Mesodermal cell (in vitro differentiated cells): ENCODE data around the gene IST1.

Source experiments
- H3K27ac ChIP-seq: 2 replicates; pipeline ENCODE4 v1.7.0; 2013; ENCODE audit warnings: mild to moderate bottlenecking, low read depth, low read length, moderate library complexity; ENCODE audit not compliant: severe bottlenecking
- H3K36me3 ChIP-seq: 2 replicates; pipeline ENCODE4 v1.7.1; 2013; ENCODE audit warnings: mild to moderate bottlenecking, low read length, moderate library complexity; ENCODE audit not compliant: control insufficient read depth, insufficient read depth
- H3K4me1 ChIP-seq: one replicate; pipeline ENCODE4 v1.7.1; 2013; ENCODE audit warnings: mild to moderate bottlenecking, low read length; ENCODE audit not compliant: insufficient read depth, control insufficient read depth, poor library complexity, severe bottlenecking
- H3K4me3 ChIP-seq: 2 replicates; pipeline ENCODE4 v1.7.0; 2013; ENCODE audit warnings: low read length, control low read depth, mild to moderate bottlenecking; ENCODE audit not compliant: insufficient read depth, poor library complexity, severe bottlenecking; ENCODE audit errors: extremely low read depth
- H3K9me3 ChIP-seq: 2 replicates; pipeline ENCODE4 v1.7.1; 2013; ENCODE audit warnings: mild to moderate bottlenecking, low read length, moderate library complexity; ENCODE audit not compliant: control insufficient read depth
- WGBS, 2 experiments: methylation state at CpG; one replicate each; pipeline ENCODE4 v1.1.5; 2013; ENCODE audit warnings: missing lambda C conversion rate in 2 of 2; ENCODE audit not compliant: insufficient coverage in 2 of 2; 5-methylcytosine and 5-hydroxymethylcytosine counted together

IST1 gene

GRCh38 chr16:71916397-71916920 is 21.1 kb downstream of the IST1 start:
- Histone ChIP-seq H3K4me1 (no peaks in the 10 kb centered on the region), H3K9me3 (peaks cover 13% of the 10 kb centered on the region), H3K27ac (no peak overlapping the region), H3K36me3 (peaks cover 91% of the 10 kb centered on the region), H3K4me3 (no peak overlapping the region)
- 91 to 98% methylated on average over 4 to 6 of the region's 11 CpGs for WGBS, 2 experiments

DNA sequence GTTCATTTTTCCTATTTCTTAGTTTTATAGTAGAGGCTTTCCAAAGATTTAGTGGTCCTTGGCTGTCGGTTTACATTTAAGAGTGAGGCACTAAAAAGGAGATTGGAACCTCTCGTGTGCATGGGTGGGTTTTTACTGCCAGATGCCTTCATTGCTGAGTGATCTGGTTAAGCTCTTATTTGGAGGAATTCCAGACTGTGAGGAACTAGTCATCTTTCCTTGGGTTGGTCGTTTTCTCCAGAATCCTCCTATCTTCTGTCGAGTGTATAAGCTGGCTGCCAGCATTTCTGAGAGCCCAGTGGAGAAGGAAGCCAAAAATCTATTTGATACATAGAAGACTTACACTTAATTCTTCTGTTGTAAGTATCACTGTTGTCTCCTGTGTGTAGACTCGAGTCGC is 22.6 kb downstream of the IST1 start:
- no peaks in the 10 kb centered on the region for H3K4me1 ChIP-seq
- peaks cover 94% of the 10 kb centered on the region for H3K36me3 ChIP-seq
- peaks cover 13% of the 10 kb centered on the region for H3K9me3 ChIP-seq
- WGBS, 2 experiments: 94 to 100% methylated on average over 2 of the region's 6 CpGs
- H3K27ac ChIP-seq: peak overlapping the region; percentile 84
- no peak overlapping the region for H3K4me3 ChIP-seq

GRCh38 chr16:71919035-71919434 is 23.7 kb downstream of the IST1 start:
- H3K27ac ChIP-seq: no peak overlapping the region
- H3K4me1 ChIP-seq: peaks cover 3% of the 10 kb centered on the region
- H3K36me3 ChIP-seq: peaks cover 98% of the 10 kb centered on the region
- 84 to 92% methylated on average over 3 of the region's 3 CpGs for WGBS, 2 experiments
- H3K9me3 ChIP-seq: peaks cover 13% of the 10 kb centered on the region
- no peak overlapping the region for H3K4me3 ChIP-seq

GRCh38 chr16:71920658-71921057 is 25.3 kb downstream of the IST1 start:
- H3K9me3 ChIP-seq: peaks cover 13% of the 10 kb centered on the region
- WGBS, 2 experiments: 92 to 100% methylated on average over 1 of the region's 2 CpGs
- H3K27ac ChIP-seq: no peak overlapping the region
- H3K36me3 ChIP-seq: peaks cover 100% of the 10 kb centered on the region
- H3K4me1 ChIP-seq: peaks cover 7% of the 10 kb centered on the region
- H3K4me3 ChIP-seq: no peak overlapping the region

- peaks cover 7% of the 10 kb centered on the region for H3K9me3 ChIP-seq
- peaks cover 31% of the 10 kb centered on the region for H3K4me1 ChIP-seq
- 96 to 98% methylated on average over 7 to 8 of the region's 10 CpGs for WGBS, 2 experiments
- no peak overlapping the region for H3K4me3 ChIP-seq
- peaks cover 92% of the 10 kb centered on the region for H3K36me3 ChIP-seq
- no peak overlapping the region for H3K27ac ChIP-seq
Observed at GRCh38 chr16:71923941-71924690, 28.8 kb downstream of the IST1 start.

- peaks cover 86% of the 10 kb centered on the region for H3K36me3 ChIP-seq
- no CpG with 5 or more reads among the region's 2 CpGs for WGBS, 2 experiments
- no peak overlapping the region for H3K4me3 ChIP-seq
Observed at GRCh38 chr16:71924710-71925109, 29.4 kb downstream of the IST1 start.

DNA sequence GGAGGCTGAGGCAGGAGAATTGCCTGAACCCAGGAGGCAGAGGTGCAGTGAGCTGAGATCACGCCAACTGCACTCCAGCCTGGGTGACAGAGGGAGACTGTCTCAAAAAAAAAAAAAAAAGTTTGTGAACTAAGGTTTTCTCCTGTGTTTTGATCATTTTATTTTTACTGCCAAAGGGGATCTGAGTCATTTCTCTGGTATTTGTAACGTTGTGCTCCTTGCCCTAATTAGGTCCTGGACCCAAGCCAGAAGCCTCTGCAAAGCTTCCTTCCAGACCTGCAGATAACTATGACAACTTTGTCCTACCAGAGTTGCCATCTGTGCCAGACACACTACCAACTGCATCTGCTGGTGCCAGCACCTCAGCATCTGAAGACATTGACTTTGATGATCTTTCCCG is 32.1 kb downstream of the IST1 start:
- peaks cover 82% of the 10 kb centered on the region for H3K36me3 ChIP-seq
- H3K9me3 ChIP-seq: no peaks in the 10 kb centered on the region
- peak overlapping the region; percentile 93 for H3K27ac ChIP-seq
- WGBS, 2 experiments: 67 to 69% methylated on average over 3 of the region's 3 CpGs
- peaks cover 43% of the 10 kb centered on the region for H3K4me1 ChIP-seq
- no peak overlapping the region for H3K4me3 ChIP-seq

More at GRCh38 chr16:71924710-71925109, 29.4 kb downstream of the IST1 start:
- Histone ChIP-seq H3K27ac (no peak overlapping the region), H3K9me3 (peaks cover under 1% of the 10 kb centered on the region), H3K4me1 (peaks cover 32% of the 10 kb centered on the region)

- Histone ChIP-seq H3K9me3 (no peaks in the 10 kb centered on the region), H3K36me3 (peaks cover 80% of the 10 kb centered on the region), H3K4me1 (peaks cover 43% of the 10 kb centered on the region), H3K4me3 (no peak overlapping the region), H3K27ac (peak overlapping the region; percentile 93)
- WGBS, 2 experiments: 90 to 92% methylated on average over 3 to 4 of the region's 5 CpGs
Observed at GRCh38 chr16:71927787-71928186, 32.5 kb downstream of the IST1 start.

DNA sequence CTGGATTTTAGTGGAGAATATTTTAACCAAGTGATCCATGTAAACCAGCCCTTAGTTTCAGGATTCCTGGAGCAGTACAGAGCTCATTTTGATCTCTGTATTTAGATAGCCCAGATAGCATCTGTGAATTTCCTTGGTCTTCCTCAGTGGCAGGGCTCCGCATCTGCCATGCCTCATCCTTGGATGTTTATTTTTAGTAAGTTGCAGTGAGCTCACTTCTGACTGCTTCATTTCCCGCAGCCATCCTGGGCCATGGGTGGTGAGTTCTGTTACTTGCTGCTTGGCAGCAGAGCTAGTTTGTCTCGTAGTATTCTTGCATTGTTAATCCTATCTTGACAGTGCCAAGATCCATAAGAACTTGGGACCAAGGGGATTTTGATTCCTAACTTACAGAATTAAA is 33.7 kb downstream of the IST1 start:
- H3K9me3 ChIP-seq: no peaks in the 10 kb centered on the region
- H3K4me3 ChIP-seq: no peak overlapping the region
- peaks cover 40% of the 10 kb centered on the region for H3K4me1 ChIP-seq
- H3K27ac ChIP-seq: peak overlapping the region; percentile 93
- peaks cover 80% of the 10 kb centered on the region for H3K36me3 ChIP-seq
- WGBS, 2 experiments: 67% methylated on average over 1 of the region's 3 CpGs; no CpG with 5 or more reads in 1 of the 2 experiments

DNA sequence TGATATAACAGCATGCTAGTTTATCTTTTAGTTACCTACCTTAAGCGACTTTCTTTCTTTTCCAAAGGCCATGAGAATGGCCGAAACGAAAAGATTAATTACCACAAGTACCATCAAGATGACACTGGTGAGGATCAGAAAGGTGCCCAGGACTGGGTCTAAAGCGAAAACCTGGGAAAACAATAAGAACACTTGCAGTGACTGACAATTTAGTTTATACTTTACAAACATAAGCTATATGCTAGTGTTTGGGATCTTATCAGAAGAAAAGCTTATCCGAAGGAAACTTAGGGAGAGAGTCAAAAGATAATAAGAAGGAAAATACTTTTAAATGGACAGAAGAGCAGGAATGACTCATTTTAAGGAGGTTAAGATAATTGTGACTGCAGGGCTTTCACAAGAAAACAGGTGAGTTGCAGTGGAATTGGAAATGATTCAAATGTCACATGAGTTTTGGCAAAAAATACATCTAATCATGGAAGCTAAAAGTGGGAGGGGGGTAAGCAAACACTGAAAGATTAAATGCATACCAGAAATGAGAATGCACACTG is 34.8 kb downstream of the IST1 start:
- Histone ChIP-seq H3K27ac (no peak overlapping the region), H3K4me1 (peaks cover 36% of the 10 kb centered on the region)

DNA sequence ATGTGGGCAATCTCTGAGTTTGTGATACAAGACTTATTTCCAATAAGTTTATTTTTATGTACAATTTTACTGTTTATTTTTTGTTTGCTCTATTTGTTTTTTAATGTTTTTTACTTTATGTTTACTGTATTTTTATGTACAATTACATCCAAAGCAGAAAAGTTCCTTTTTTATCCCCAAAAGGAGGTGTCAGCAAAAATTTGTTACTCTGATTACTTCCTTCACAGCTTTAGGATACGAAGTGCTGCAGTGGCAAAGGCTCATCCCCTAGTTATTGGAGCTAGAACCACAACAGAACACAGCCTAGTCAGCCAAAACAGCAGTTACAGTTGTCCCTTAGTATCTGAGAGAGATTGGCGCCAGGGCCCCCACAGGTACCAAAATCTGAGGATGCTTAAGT is 35.7 kb downstream of the IST1 start:
- Histone ChIP-seq H3K9me3 (no peaks in the 10 kb centered on the region), H3K36me3 (peaks cover 75% of the 10 kb centered on the region), H3K4me3 (no peak overlapping the region), H3K4me1 (peaks cover 36% of the 10 kb centered on the region), H3K27ac (no peak overlapping the region)
- 100% methylated on average over 1 of the region's 2 CpGs for WGBS, 2 experiments

More for the DNA sequence above, 34.8 kb downstream of the IST1 start:
- WGBS, 2 experiments: 71 to 88% methylated on average over 2 of the region's 5 CpGs
- H3K9me3 ChIP-seq: no peaks in the 10 kb centered on the region
- H3K36me3 ChIP-seq: peaks cover 80% of the 10 kb centered on the region
- no peak overlapping the region for H3K4me3 ChIP-seq
